GM23338 (cell line): Measurements from ENCODE around the gene TJP1.

Source experiments
- CREB1 ChIP-seq: fragments of 250-450 bp; sonication (Bioruptor Pico); IDR thresholded peaks from 2 replicates; pipeline ENCODE4 v1.5.0; 2020; ENCODE audit warnings: low read depth, mild to moderate bottlenecking, moderate library complexity
- CTCF ChIP-seq, 2 experiments: fragments of 200-600 bp in 1 of 2; sonication (generic) in 1 of 2; conservative IDR thresholded peaks; 2 replicates each; pipeline versions ENCODE4 v1.5.1 to v1.6.1; 2016 to 2017; ENCODE audit warnings: antibody characterized with exemption in 2 of 2, low read depth in 2 of 2, mild to moderate bottlenecking in 2 of 2, moderate library complexity in 1 of 2
- ETS1 ChIP-seq: IDR thresholded peaks from 2 replicates; pipeline ENCODE4 v1.6.1; 2016; ENCODE audit warnings: antibody characterized with exemption
- EZH2 ChIP-seq: fragments of 200-600 bp; sonication (generic); IDR thresholded peaks from one replicate; pipeline ENCODE4 v1.8.0; 2017; ENCODE audit warnings: antibody characterized with exemption, mild to moderate bottlenecking, low read depth; ENCODE audit not compliant: unreplicated experiment
- EZH2phosphoT487 ChIP-seq: fragments of 200-600 bp; sonication (generic); IDR thresholded peaks from one replicate; pipeline ENCODE4 v1.8.1; 2018; ENCODE audit warnings: antibody characterized with exemption; ENCODE audit not compliant: unreplicated experiment
- JUNB ChIP-seq: IDR thresholded peaks from one replicate; pipeline ENCODE4 v1.6.1; 2016; ENCODE audit warnings: antibody characterized with exemption; ENCODE audit not compliant: unreplicated experiment
- NANOG ChIP-seq: IDR thresholded peaks from 2 replicates; pipeline ENCODE4 v1.6.1; 2016; ENCODE audit warnings: antibody characterized with exemption, borderline replicate concordance
- POLR2AphosphoS5 ChIP-seq: IDR thresholded peaks from 2 replicates; pipeline ENCODE4 v1.6.1; 2016; ENCODE audit warnings: antibody characterized with exemption, low read depth
- REST ChIP-seq: IDR thresholded peaks from one replicate; pipeline ENCODE4 v1.6.1; 2018; ENCODE audit warnings: antibody characterized with exemption; ENCODE audit not compliant: unreplicated experiment
- STAT1 ChIP-seq: IDR thresholded peaks from one replicate; pipeline ENCODE4 v1.6.1; 2016; ENCODE audit warnings: antibody characterized with exemption; ENCODE audit not compliant: unreplicated experiment
- ZNF114 ChIP-seq: fragments of 250-450 bp; sonication (Bioruptor Pico); IDR thresholded peaks from 2 replicates; pipeline ENCODE4 v1.5.0; 2020; ENCODE audit warnings: mild to moderate bottlenecking, moderate library complexity
- ZNF331 ChIP-seq: fragments of 250-450 bp; sonication (Bioruptor Pico); IDR thresholded peaks from 2 replicates; pipeline ENCODE4 v1.5.0; 2020; ENCODE audit warnings: low read depth, mild to moderate bottlenecking, moderate library complexity
- ZNF462 ChIP-seq: fragments of 250-450 bp; sonication (Bioruptor Pico); IDR thresholded peaks from 2 replicates; pipeline ENCODE4 v1.5.0; 2020; ENCODE audit warnings: mild to moderate bottlenecking, moderate library complexity

GRCh38 chr15:29774900-29775299 is 47.4 kb downstream of the TJP1 start:
- TF ChIP-seq CTCF (conservative IDR thresholded peaks at IDR 0.05; ENCODE audit: low read depth in 2 of 2) (no peak), EZH2 (no peak), REST (no peak), EZH2phosphoT487 (no peak), POLR2AphosphoS5 (no peak), NANOG (no peak), ZNF114 (CRISPR knock-in tag) (no peak), JUNB (no peak), CREB1 (CRISPR knock-in tag) (no peak), ETS1 (no peak), STAT1 (no peak), ZNF462 (no peak), ZNF331 (CRISPR knock-in tag) (no peak)
